WERI-Rb-1 (cell line): ENCODE measurements around the gene MYL11.
"Not testable (repeated sequence)": the region's sequence is repeated elsewhere in the genome, so short reads cannot be mapped to it uniquely, and the experiment has no call there.

Source experiments
- DNase-seq: peaks from one replicate; pipeline ENCODE4 v3.0.0-alpha.2; 2020
- H3K27ac ChIP-seq: fragments of 250-450 bp; sonication (Bioruptor Pico); 2 replicates; pipeline ENCODE4 v1.5.1; 2020; ENCODE audit warnings: mild to moderate bottlenecking, moderate library complexity
- H3K27me3 ChIP-seq: fragments of 250-450 bp; sonication (Bioruptor Pico); 2 replicates; pipeline ENCODE4 v1.5.1; 2021; ENCODE audit warnings: mild to moderate bottlenecking, low read depth, moderate library complexity; ENCODE audit not compliant: insufficient read depth, severe bottlenecking
- H3K36me3 ChIP-seq: fragments of 250-450 bp; sonication (Bioruptor Pico); 2 replicates; pipeline ENCODE4 v1.5.1; 2020; ENCODE audit warnings: mild to moderate bottlenecking, moderate library complexity
- H3K4me3 ChIP-seq: 2 replicates; pipeline ENCODE4 v1.5.1; 2011; ENCODE audit warnings: low read depth, mild to moderate bottlenecking, control low read depth, low read length
- H3K9me3 ChIP-seq: fragments of 250-450 bp; sonication (Bioruptor Pico); 2 replicates; pipeline ENCODE4 v1.5.1; 2021; ENCODE audit warnings: mild to moderate bottlenecking, moderate library complexity; ENCODE audit not compliant: severe bottlenecking
- TF ChIP-seq, protein P1 (sequence below): IDR thresholded peaks from 2 replicates; pipeline ENCODE4 v1.5.1; 2011; ENCODE audit warnings: low read depth, mild to moderate bottlenecking, control low read depth, inconsistent platforms, low read length

MYL11 gene

DNA sequence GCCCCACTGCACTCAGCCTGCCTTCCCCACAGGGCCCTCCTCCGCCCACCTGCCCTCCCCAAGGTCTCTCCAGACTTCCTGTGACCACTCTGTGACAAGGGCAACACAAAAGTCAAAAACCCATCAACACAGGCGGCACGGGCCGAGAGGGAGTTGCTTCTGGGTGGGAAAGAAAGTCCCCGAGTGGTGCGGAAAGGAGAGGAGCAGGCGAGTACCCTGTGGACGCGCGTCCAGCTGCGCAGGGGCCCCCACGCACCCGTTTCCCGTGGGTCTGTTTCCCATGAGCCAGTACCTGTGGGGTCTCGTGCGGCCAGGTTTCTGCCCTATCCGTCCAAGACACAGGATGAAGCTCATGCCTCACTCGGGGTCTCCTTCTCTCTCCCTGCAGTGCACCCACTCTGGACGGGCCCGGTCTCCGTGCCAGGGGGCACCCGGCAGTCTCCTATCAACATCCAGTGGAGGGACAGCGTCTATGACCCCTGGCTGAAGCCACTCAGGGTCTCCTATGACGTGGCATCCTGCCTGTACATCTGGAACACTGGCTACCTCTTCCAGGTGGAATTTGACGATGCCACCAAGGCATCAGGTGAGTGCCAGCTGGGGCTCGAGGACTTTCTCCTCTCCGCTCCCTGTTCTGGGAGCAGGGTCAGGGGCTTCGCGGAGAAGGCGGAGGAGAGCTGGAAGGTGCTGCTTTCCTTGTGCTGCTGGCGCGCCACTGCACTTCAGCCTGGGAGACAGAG, 31.7 kb upstream of the MYL11 start:
- no peak overlapping the region for H3K4me3 ChIP-seq
- H3K36me3 ChIP-seq = no peaks in the 10 kb centered on the region
- TF ChIP-seq, protein P1, sequence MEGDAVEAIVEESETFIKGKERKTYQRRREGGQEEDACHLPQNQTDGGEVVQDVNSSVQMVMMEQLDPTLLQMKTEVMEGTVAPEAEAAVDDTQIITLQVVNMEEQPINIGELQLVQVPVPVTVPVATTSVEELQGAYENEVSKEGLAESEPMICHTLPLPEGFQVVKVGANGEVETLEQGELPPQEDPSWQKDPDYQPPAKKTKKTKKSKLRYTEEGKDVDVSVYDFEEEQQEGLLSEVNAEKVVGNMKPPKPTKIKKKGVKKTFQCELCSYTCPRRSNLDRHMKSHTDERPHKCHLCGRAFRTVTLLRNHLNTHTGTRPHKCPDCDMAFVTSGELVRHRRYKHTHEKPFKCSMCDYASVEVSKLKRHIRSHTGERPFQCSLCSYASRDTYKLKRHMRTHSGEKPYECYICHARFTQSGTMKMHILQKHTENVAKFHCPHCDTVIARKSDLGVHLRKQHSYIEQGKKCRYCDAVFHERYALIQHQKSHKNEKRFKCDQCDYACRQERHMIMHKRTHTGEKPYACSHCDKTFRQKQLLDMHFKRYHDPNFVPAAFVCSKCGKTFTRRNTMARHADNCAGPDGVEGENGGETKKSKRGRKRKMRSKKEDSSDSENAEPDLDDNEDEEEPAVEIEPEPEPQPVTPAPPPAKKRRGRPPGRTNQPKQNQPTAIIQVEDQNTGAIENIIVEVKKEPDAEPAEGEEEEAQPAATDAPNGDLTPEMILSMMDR = no peak
- no peak for DNase-seq
- no peaks in the 10 kb centered on the region for H3K27me3 ChIP-seq
- H3K27ac ChIP-seq = no peak overlapping the region
- no peaks in the 10 kb centered on the region for H3K9me3 ChIP-seq

DNA sequence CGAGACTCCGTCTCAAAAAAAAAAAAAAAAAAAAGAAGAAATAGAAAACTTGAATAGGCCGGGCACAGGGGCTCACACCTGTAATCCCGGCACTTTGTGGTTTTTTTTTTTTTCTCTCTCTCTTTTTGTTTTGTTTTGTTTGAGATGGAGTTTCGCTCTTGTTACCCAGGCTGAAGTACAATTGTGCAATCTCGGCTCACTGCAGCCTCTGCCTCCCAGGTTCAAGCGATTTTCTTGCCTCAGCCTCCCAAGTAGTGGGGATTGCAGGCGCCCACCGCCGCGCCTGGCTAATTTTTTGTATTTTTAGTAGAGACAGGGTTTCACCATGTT, 31.1 kb upstream of the MYL11 start:
- not testable (repeated sequence) for DNase-seq, H3K9me3 ChIP-seq, H3K27ac ChIP-seq, H3K27me3 ChIP-seq, H3K4me3 ChIP-seq, H3K36me3 ChIP-seq

- Histone ChIP-seq H3K27ac (no peak overlapping the region), H3K36me3 (peaks cover 12% of the 10 kb centered on the region), H3K9me3 (no peaks in the 10 kb centered on the region), H3K4me3 (no peak overlapping the region), H3K27me3 (no peaks in the 10 kb centered on the region)
- no peak for DNase-seq
- TF ChIP-seq, protein P1 = no peak
Observed at GRCh38 chr16:30346286-30346685, 28.3 kb upstream of the MYL11 start.

- TF ChIP-seq, protein P1 = no peak
- Histone ChIP-seq H3K27ac (no peak overlapping the region), H3K36me3 (peaks cover 30% of the 10 kb centered on the region), H3K9me3 (no peaks in the 10 kb centered on the region), H3K4me3 (no peak overlapping the region), H3K27me3 (no peaks in the 10 kb centered on the region)
- DNase-seq = no peak
Observed at GRCh38 chr16:30348113-30348512, 26.5 kb upstream of the MYL11 start.

DNA sequence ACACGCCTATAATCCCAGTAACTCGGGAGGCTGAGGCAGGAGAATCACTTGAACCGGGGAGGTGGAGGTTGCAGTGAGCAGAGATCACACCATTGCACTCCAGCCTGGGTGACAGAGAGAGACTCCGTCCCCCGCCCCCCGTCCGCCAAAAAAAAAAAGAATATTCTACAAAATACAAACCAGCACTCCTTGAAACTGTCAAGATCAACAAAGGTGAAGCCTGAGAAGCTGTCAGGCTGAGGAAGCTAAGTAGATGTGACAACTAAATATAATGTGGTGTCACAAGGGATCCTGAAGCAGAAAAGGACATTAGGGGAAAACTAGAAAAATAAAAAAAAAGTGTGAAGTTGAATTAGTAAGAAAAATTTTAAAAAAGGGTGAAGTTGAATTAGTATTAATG, 25.7 kb upstream of the MYL11 start:
- H3K27me3 ChIP-seq = no peaks in the 10 kb centered on the region

GRCh38 chr16:30349675-30350074, 24.9 kb upstream of the MYL11 start:
- DNase-seq = no peak
- H3K27me3 ChIP-seq = no peaks in the 10 kb centered on the region
- peaks cover 39% of the 10 kb centered on the region for H3K36me3 ChIP-seq
- H3K4me3 ChIP-seq = no peak overlapping the region
- TF ChIP-seq, protein P1 = no peak
- H3K27ac ChIP-seq = no peak overlapping the region
- H3K9me3 ChIP-seq = no peaks in the 10 kb centered on the region

More for the DNA sequence above, 25.7 kb upstream of the MYL11 start:
- Histone ChIP-seq H3K36me3 (peaks cover 38% of the 10 kb centered on the region), H3K27ac (no peak overlapping the region), H3K4me3 (no peak overlapping the region), H3K9me3 (no peaks in the 10 kb centered on the region)
- TF ChIP-seq, protein P1 = no peak
- no peak for DNase-seq
